Heart left ventricle (tissue), 13 donors: ENCODE data around the gene AREL1.

Experiments
- POLR2A ChIP-seq, 2 donors: fragments of 450-650 bp; IDR thresholded peaks; one replicate each; pipeline ENCODE4 v1.6.1; 2017; ENCODE audit warnings: antibody characterized with exemption in 2 of 2, mild to moderate bottlenecking in 2 of 2, moderate library complexity in 2 of 2
- TF ChIP-seq, protein P1 (sequence below), 12 donors: fragments of 200-600 bp; sonication (generic) in 4 of 12; IDR thresholded peaks; one replicate each; pipeline versions ENCODE4 v1.5.0 to v1.8.0; 2018 to 2022; ENCODE audit warnings: antibody characterized with exemption in 12 of 12, mild to moderate bottlenecking in 5 of 12
- donor health status: ischemic (EF 13 %, LVEDD 7.1; RV severe dilation, severe dysfunction).
- donor health status: DM: no; HTN: yes; CAD: no.
- donor health status: DM: no; HTN: no; CAD: no.
- donor health status: ischemic (EF 25% LVEDD 6.9; RV normal size, moderate dysfunction).
- donor health status: ischemic (EF 25% LVEDD 5.7; RV mildly dilated, moderate dysfunction).
- donor health status: ischemic (EF 35%, LVEDD 5.7; RV mildly dilated, moderate dysfunction).
- donor health status: nonischemic (EF 11% LVEDD 7.7; RV severe dilation, severe dysfunction).
- donor health status: DM: yes; HTN: yes; CAD: no.
- donor health status: PGD.
- donor health status: ischemic (EF 29% LVEDD 5.4; RV normal size, mild dysfunction).
- donor health status: nonischemic (EF 23%, LVEDD 6.1; RV moderate dilation, normal function).

GRCh38 chr14:74627076-74627475 is 85.8 kb downstream of the AREL1 start:
- TF ChIP-seq, protein P1, sequence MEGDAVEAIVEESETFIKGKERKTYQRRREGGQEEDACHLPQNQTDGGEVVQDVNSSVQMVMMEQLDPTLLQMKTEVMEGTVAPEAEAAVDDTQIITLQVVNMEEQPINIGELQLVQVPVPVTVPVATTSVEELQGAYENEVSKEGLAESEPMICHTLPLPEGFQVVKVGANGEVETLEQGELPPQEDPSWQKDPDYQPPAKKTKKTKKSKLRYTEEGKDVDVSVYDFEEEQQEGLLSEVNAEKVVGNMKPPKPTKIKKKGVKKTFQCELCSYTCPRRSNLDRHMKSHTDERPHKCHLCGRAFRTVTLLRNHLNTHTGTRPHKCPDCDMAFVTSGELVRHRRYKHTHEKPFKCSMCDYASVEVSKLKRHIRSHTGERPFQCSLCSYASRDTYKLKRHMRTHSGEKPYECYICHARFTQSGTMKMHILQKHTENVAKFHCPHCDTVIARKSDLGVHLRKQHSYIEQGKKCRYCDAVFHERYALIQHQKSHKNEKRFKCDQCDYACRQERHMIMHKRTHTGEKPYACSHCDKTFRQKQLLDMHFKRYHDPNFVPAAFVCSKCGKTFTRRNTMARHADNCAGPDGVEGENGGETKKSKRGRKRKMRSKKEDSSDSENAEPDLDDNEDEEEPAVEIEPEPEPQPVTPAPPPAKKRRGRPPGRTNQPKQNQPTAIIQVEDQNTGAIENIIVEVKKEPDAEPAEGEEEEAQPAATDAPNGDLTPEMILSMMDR (IDR thresholded peaks at IDR 0.05): no peak
- no peak for TF ChIP-seq POLR2A (IDR thresholded peaks at IDR 0.05)
